DMS114 treated with DMSO at 0.1 percent for 48 hours (cell line): Measurements from ENCODE around the gene C2orf49.

Experiments
- DNase-seq: peaks from one replicate; lab custom pipeline; 2025; ENCODE audit not compliant: unreplicated experiment; lab: John Stamatoyannopoulos, UW

C2orf49 gene

DNA sequence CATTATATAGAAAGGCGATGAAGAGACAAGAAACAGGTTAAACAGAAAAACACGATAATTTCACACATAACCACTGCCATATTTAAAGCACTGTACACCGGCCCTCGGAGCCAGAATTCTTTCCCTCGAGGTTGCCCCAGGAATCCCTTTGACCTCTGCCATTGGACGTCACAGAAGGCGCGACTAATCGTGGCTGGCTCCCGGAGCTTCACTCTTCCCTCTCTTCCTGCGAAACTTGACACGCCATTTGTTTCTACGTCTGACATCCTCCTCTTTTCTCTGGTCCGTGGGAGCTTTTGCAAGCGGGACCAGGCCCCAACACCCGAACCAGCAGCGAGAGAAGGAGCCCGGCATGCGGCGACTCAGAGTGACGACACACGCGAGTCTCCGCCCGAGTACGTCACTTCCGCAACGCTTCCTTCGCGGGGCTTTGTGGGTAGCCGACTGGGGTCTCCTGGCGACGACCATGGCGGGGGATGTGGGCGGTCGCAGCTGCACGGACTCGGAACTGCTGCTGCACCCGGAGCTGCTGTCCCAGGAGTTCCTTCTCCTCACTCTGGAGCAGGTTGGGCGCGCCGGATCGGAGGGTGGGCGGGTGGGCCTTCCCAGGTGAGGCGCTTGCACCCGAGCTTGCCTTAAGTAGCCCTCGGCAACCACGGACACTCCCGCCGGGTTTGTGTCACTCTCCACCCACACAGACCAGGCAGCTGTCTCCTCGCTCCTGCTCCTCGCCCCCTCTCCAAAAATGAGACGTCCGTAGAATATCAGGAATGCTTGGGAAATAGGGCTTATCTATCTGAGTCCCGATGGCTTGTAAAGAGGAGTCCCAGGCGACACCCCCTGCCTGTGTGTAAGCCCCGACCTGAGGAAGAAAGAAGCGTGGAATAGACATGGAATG, at the start of gene C2orf49:
TSS of gene C2orf49 (plus strand) at position 419 of the 898 bp plus-strand sequence. CDS start at position 467, 48 bp downstream.
- peak; percentile 80 for DNase-seq

DNA sequence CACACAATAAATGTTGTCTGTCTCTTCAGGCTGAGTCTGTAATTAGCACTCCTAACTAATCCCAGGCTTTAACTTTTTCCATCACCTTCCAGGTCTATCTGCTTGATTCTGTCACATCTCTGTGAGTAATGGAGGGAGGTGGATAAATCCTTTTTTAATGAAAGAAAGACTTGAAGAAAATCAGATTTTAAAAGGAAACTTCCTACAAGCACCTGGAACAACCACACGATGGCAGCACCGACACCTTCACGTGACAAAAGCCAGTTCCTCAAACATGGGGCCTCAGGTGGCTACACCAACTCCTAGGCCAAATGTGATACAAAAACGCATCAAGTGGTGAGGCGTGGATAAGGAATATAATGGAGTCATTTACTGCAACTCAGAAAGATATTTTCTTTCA, 49.6 kb upstream of the C2orf49 start:
- no peak for DNase-seq

DNA sequence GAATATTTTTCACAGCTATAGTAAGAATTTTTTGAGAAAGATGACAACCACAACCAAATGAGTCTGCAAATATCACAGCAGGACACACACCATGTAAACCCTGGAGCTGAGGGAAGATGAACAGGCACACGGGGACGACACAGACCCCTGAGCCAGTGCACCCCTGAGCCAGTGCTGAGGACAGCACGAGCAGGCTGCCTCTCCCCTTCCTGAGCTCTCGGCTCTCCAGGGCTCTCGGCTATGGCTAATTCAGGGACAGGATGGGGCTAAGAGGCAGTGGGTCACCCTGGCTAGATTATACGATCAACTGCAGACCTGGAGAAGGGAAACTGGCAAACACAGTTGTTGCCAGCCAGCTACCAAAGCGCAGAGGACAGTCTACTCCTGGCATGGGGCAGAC, 49.2 kb upstream of the C2orf49 start:
- DNase-seq, result no peak

DNA sequence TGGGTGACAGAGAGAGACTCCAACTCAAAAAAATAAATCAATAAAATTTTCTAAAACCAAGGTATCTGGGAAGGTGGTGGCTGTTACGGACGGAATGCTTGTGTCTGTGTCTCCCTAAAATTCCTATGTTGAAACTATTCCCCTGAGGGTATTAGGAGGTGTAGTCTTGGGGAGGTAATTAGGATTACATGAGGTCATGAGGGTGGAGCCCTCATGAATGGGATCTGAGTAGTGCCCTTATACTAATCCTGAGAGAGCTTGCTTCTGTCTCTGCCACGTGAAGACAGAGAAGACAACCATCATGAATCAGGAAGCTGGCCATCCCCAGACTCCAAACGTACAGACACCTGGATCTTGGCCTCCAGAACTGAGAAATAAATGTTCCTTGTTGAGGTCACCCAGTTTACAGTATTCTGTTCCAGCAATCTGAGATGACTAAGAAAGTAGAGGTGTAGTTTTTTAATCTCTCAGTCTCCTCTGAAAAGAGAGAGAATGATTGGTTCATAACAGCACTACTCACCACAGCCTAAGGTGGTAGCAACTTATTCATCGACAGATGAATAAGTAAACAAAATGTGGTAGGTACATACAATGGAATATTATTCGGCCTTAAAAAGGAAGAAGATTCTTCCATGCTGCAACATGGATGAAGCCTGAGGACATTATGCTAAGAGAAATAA, 46.2 kb upstream of the C2orf49 start:
- no peak for DNase-seq

DNA sequence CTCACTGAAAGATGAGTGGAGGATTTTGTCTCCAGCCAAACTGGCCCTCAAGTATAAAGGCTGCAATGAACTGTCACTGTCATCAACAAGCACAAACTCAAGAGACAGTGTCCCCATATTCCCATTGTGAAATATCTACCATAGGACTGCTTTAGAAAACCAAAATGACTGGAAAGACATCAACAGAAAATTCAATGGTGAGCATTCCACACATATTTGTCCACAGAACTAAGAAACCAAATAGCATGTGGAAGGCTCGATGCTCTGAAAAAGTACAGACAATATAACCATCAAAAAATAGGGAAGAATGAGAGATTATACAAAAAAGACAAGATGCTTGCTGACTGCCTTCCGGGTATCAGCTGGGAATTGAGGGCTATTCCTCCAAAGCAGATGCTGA, 45.4 kb upstream of the C2orf49 start:
- no peak for DNase-seq

DNA sequence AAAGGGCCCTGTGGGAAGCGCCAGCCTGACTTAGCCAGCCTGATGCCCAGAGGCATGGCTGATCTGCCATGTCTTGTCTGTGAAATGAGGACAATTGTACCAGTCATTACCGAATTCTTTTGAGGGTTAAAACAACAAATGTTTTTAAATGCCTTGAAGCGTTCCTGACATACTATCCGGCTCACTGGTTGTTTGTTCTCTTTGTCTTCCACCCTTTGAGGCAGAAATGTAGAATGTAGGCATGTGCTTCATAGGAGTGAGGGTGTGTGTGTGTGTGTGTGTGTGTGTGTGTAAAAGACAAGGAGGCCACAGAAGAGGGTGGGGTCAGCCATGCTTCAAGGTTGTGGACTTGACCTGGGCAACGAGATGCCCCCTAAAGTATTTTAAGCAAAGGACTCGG, 43.3 kb upstream of the C2orf49 start:
- no peak for DNase-seq

DNA sequence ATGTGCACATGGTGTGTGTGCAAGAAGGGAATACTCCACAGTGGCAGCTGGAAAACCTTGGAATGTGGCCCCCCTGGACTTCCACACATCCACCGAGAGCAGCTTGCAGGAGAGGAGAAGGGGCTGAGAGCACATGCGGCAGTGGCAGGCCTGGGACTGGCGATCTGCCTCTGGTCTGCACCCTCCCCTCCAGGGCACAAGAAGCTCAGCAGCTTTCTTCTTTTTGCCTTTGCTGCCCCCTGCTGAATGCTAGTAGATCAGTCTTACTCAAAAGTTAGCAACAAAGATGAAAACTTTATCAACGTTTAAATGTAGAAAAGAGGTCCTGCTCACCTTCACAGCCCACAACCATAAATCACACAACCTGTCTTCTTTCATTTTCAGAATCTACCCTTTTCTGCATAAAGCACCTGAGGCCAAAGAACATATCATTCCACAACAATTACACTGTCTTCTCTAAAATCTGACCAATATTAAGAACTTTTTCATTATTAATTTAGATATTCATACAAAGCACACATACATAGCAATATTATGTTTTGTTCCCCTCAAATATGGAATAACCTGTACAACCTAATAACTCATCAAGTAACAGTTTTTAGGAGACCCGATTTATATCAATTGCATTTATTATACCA, 42.4 kb upstream of the C2orf49 start:
- peak; percentile 43 for DNase-seq

DNA sequence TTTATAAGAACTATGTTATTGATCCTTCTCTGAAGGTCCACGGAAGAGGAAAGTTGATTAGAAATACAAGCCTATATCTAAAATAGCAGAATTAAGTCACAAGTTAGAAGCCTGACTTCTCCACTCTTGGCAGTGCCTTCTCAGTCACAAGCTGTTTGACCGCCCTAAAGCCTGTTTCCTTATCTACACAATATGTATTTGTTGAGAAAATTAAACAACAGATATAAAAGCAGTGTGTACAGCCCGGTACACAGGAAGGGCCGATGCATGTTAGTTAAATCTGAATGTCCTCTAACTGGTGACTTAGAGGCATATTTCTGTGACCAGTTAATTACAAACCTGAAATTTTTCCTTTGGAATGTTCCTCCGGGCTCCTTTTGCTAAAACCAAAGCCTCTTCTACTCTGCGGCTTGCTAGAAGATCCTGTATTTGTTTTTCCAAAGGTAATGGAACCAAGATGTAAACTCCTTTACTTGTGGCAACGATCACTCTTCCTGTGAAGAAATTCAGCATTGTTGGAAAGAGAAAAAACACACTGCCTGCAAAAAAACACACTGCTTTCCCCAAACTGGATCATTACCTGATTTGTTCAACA, 41.2 kb upstream of the C2orf49 start:
- no peak for DNase-seq

DNA sequence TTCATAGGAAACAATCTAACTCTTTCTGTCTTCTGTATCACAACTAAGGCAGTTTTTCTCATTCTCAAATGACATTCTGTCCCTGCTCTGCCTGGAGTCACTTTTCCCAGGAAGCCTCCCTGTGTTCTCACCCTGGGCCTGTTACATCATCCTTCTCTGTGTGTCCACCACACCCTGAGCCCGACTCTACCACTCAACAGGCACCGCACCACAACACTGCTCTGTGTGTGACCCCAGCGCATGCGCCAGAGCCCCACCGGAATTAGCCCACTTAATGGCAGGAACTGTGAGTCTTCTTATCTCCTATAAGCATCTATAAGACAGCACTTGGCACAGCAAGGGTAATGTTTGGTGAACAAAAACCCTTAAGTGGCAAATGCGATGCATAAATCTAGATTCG, 40.1 kb upstream of the C2orf49 start:
- DNase-seq, result no peak

DNA sequence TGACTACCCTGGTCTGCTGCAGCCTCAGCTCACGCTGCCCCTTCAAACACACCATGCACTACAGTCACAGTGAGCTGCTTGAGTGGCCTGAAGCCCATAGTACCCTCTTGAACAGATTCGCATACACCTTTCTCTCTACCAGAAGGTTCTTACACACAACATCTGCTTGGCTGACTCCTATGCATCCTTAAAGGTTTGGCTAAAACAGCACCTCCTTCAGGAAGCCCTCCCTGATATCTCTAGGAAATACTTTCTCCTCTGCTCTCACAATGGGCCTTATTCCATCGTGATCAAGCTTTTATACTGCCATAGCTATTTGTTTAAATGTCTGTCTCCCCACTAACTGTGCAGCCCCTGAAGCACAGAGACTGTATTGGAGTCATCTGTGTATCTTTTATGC, 39.3 kb upstream of the C2orf49 start:
- no peak for DNase-seq

DNA sequence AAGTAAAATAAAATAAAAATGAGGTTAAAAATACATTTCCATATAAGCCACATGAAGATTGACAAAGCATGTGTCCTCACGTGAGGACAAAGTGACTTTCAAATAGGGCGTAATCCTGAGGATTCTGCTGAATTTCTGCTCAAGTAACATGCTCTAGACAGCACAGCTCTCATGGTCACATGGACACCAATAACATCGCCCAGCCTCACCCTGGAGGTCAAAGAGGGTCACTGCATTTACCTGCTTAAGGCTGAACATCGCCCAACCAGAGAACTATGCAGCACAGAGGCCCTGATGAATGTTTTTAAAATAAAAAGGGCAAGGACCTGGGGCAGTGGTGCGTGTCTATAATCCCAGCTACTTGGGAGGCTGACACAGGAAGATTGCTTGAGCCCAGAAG, 38.0 kb upstream of the C2orf49 start:
- no peak for DNase-seq

DNA sequence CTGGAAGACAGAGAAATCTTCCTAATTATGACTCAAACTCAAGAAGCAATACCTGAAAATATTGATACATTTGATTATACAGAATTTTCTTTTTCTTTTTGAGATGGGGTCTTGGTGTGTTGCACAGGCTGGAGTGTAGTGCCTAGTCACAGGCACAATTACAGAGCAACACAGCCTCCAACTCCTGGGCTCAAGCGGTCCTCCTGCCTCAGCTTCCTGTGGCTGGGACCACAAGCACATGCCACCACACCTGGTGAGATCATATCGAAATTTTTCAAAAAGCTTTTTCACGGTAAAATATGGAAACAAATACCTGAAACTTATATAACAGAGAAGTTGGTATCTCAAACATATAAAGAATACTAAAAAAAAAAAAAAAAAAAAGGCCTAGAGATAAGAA, 35.7 kb upstream of the C2orf49 start:
- no peak for DNase-seq

DNA sequence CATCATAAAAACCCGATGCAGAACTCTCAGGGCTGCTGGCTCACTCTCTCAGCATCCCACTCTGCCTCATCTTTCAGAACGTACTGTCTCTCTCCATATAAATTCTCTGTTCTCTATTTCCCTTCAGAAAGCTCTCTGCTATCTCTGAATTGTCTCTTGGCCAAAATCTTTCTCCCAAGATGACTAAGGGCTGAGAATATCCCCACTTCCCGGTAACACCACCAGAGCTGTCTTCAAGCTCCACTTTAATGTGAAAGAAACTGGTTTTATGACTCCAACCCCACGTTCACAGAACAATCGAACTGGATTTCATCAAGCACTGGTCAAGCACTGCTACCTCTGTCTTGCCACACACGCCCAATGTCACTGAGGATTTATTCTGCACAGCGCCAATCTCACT, 30.2 kb upstream of the C2orf49 start:
- DNase-seq, result no peak

DNA sequence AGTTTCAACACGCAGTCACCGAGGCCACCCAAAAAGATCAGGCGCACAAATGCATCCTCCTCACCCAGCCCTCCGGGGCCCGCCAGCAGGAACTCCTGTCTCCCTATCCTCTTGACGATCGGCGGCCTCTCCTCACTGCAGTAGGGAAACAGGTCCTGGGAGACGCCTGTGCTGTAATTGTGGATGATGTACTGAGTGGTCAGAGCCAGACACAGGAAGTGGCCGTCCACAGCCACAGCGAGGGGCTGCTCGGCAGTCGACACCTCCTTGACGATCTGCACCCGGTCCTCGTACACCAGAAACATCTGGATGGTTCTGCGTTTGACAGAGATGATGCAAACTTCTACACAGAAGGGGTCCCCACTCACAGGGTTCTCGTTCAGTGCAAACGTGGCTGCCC, 29.8 kb upstream of the C2orf49 start:
- DNase-seq, result no peak

DNA sequence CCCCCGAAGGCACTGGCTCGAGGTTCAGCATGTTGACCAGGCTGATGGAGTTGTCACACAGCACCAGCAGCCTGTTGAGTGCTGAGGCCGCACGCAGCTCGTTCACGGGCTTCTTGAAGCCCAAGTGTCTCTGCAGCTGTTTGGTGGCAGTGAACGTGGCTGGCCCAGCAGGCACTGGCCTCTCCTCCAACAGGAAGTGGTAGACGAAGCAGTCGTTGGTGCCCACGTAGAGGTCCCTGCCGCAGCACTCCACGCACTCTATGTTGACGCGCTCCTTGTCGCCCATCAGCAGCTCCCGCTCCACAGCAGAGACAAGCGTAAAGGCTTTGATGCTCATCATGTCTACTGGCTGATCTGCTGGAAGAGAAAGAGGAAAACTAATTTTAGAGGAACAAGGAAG, 29.4 kb upstream of the C2orf49 start:
- no peak for DNase-seq

DNA sequence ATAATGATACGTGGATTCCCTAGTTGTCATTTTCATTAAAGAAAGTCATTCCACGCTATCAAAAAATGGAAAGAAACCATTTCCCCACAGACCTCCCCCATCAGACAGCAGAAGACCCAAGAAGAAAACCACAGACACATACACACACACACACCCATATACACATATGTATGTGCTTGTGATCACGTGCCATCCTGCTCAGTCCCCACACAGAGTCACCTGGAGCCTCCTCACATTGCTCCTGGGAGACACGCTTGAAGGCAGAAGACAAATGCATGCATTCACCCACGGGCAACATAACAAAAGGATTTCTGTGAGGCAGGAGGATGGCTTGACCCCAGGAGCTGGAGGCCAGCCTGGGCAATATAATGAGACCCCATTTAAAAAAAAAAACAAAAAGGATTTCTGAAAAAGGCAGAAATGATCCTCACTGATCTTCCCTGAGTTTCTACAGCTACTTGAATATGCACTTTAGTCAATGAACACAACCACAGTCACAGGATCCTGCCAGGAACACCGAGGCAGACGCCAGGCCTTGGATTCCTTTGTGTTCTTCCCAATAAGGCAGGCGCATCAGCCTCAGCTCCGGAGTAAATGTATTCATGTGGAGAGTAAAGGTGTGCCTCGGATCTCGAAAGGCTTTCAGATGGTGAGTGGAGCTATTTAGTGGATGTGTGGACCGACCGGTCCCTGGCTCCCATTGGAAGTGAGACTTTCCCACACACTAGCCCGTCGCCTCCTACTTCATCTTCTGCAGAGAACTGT, 28.8 kb upstream of the C2orf49 start:
- DNase-seq, result no peak

DNA sequence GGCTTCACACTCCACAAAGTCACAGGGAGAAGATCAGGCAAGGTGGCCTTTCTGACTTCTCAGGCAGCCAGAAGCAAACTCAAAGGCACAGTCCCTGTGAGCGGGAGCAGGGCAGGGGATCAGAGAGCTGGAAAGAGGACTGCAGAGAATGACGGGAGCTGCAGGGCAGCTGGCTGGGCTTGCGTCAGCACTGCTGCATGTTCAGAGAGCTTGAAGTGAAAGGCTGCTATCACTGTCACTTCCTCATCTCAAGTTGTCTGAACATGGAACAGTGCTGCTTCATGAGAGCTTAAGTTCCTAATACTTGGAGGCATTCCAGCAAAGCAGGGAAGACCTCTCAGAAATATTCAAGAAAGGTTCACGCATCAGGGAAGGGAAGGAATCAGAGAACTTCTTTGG, 28.2 kb upstream of the C2orf49 start:
- DNase-seq, result no peak

DNA sequence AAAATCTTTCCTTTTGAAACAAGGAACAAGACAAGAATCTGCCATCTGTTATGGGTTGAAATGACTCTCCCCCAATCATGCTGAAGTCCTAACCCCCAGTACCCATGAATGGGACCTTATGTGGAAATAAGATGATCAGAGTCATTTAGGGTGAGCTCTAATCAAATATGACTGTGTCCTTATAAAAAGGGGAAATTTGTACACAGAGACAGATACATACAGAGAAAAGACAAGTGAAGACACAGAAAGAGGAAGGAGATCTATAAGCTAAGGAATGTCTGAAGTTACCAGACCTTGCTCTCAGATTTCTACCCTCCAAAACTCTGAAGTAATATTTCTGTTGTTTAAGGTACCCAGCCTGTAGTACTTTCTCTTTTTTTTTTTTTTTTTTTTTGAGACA, 23.5 kb upstream of the C2orf49 start:
- DNase-seq, result no peak

DNA sequence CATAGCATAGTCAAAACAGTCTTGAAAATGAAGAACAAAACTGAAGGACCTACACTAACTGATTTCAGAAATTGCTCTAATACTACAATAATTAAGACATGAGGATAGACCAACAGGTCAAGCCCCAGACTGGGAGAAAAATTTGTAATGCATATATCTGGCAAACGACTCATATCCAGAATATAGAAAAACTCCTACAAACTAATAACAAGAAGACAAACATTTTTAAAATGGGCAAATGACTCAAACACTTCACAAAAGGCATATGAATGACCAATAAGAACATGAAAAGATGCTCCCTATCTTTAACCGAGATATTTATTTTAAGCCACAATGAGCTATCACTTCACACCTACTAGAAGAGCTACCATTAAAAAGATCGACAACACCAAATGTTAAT, 22.0 kb upstream of the C2orf49 start:
- no peak for DNase-seq

DNA sequence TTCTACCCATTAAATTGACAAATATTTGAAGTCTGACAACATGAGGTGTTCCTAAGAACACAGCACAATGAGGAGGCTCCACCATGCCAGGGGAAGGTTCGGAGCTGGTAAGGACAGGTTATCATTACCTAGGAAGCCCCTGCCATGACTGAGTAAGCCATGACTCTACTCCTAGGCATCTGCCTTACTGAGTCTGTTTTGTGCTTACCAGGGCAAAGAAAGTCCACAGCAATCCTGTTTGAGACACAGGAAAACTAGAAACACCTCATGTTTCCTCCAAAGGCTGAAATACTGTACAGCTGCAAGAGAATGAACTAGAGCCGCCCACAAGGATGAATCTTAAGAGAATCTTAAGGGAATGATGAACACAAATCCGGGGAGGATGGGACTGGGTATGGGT, 19.4 kb upstream of the C2orf49 start:
- no peak for DNase-seq

DNA sequence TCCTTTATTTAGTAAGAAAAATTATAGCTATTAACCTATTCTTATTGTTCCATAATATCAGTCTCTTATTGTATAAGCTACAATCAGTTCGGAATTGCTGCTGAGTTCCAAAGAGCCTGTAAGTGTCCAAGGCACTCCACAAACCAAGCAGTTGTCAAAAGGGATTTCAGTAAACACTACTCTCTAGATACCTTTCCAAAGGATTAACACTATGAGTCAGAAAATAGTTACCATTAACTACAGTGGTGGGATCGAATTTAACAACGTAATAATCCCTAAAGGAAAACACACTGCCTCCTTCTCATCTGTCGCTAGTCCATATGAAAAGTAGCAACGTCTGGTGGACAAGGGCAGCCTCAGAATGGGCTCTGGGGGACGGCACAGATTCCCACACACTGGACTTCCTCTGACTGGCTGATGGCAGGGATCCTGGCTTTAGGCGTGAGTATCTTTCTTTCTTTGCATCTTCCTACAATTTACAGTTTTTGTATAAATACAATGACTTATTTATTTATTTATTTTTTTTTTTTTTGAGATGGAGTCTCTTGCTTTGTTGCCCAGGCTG, 16.6 kb upstream of the C2orf49 start:
- no peak for DNase-seq
